ENCODE measurements around the gene IRF7. TPM values are rescaled to one million over a fixed set of nuclear protein-coding genes. Genes with fewer than 3 reads are reported as not detected.

IRF7 gene
- total RNA-seq, 4 donors from 2014 or later: 28.1 to 80.9 (median 58.4) TPM

DNA sequence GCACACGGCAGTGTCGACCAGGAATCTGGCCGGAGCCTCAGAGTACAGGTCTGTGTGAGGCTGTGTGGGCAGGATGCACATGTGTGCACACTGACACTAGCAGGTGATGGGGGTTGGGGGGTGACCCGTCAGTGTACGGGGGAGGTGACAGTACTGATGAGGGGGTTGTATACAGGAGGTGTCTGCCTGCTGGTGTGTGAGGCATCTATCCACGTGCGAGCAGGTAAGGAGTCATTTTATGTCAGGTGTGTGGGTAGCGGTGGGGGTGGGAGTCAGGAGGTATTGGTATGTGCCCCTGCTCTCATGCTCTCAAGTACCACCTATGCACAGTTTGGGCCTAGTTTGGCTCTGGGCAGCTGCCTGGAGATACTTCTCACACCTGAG is 44.0 kb downstream of the IRF7 start:
- Histone ChIP-seq H3K27ac (no peak overlapping the region), H3K4me1 (peaks cover 8 to 29% (median 13%) of the 10 kb centered on the region in 4 donors), H3K36me3 (no peaks in the 10 kb centered on the region), H3K27me3 (no peaks in the 10 kb centered on the region), H3K4me3 (no peak overlapping the region), H3K9me3 (no peaks in the 10 kb centered on the region)
- no peak for DNase-seq
- TF ChIP-seq POLR2A (IDR thresholded peaks at IDR 0.05): no peak
- TF ChIP-seq, protein P1, sequence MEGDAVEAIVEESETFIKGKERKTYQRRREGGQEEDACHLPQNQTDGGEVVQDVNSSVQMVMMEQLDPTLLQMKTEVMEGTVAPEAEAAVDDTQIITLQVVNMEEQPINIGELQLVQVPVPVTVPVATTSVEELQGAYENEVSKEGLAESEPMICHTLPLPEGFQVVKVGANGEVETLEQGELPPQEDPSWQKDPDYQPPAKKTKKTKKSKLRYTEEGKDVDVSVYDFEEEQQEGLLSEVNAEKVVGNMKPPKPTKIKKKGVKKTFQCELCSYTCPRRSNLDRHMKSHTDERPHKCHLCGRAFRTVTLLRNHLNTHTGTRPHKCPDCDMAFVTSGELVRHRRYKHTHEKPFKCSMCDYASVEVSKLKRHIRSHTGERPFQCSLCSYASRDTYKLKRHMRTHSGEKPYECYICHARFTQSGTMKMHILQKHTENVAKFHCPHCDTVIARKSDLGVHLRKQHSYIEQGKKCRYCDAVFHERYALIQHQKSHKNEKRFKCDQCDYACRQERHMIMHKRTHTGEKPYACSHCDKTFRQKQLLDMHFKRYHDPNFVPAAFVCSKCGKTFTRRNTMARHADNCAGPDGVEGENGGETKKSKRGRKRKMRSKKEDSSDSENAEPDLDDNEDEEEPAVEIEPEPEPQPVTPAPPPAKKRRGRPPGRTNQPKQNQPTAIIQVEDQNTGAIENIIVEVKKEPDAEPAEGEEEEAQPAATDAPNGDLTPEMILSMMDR (IDR thresholded peaks at IDR 0.05): no peak

DNA sequence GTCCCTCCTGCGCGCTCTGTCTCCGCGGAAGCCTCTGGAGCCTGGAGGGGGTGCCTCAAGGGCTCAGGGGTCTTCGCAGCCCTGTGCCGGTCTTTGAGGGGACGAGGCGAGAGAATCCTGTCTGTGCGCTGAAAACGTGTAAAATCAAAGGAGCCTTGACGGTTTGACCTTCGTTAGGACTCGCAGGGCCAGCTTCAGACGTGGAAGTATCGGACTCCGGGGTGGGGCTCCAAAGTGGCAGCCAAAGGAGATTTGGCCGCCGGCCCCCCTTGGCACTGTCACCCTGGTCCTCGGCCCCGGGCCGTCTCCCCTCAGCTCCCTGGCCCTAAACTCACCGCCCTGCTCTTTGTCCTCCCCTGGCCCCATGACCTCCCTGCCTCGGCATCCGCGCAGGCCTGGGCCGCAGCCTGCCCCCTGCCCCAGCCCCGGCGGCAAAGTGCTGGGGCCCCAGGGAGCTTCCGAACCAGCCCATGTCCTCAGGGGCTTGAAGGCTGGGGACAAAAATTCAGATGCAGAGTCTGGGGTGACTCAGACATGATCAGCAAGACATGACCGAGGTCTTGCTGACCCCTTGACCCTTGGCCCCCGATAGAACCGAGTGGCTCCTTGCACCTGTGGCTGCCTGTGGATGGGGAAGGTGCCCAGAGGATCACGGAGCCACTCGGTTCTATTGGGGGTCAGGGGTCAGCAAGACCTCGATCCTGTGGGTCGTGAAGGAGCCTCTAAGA is 46.4 kb downstream of the IRF7 start:
- Histone ChIP-seq H3K9me3 (no peaks in the 10 kb centered on the region), H3K36me3 (no peaks in the 10 kb centered on the region), H3K4me3 (peak overlapping the region; percentile 57 to 92 (median 72)), H3K4me1 (peaks cover 2 to 18% (median 7%) of the 10 kb centered on the region in 4 donors), H3K27ac (peak overlapping the region; percentile 79 to 99 (median 88)), H3K27me3 (no peaks in the 10 kb centered on the region)
- DNase-seq: no peak
- TF ChIP-seq, protein P1 (IDR thresholded peaks at IDR 0.05): no peak
- no peak for TF ChIP-seq POLR2A (IDR thresholded peaks at IDR 0.05)

DNA sequence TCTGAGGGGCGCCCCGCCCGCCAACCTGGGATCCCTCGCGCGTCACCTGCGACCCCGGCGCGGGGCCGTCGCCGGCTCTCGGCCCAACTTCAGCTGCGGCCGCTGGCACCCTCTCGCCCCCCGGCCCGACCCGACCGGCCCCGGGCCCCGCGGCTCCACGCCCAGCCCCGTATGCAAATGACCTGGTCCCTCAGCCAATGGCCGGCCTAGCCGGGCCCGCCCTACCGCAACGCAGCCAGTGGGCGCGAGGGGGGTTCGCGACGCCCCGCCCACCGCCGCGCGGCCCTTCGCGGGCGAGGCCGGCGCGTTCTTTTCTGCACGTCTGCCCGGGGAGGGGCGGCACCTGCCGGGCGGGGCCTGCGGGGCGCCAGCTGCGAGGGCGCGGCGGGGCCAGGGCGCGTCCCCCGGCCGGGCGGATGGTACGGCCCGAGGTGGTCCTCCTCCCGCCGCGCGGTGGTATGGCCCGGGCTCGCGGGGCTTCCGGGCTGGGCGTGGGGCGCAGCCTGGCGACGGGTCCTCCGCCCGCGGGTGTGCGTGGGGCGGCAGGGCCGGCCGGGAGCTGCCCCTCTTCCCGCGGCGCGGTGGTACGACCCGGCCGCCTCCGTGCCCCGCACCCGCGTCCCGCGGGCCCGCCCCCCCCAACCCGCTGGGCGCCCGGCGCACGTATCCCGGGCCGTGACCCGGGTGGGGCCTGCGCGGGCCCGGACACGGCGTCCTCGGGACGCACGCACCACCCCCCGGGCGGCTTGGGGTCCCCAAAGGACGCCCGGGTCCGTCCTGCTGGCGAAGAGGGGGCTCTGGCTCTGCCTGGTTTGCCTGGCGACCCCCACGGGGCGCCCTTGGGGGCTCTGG is 47.2 kb downstream of the IRF7 start:
- DNase-seq: peak; percentile 87 to 97 (median 97)
- peak overlapping the region; percentile 79 to 99 (median 88) for H3K27ac ChIP-seq
- TF ChIP-seq, protein P1 (IDR thresholded peaks at IDR 0.05): peak in 1 of 6 experiments; percentile 9
- peak; percentile 49 to 69 for TF ChIP-seq POLR2A (IDR thresholded peaks at IDR 0.05)
- H3K27me3 ChIP-seq: no peaks in the 10 kb centered on the region
- no peaks in the 10 kb centered on the region for H3K36me3 ChIP-seq
- H3K4me3 ChIP-seq: peak overlapping the region; percentile 57 to 92 (median 72)
- H3K4me1 ChIP-seq: peaks cover 2 to 16% (median 7%) of the 10 kb centered on the region in 4 donors
- H3K9me3 ChIP-seq: no peaks in the 10 kb centered on the region

DNA sequence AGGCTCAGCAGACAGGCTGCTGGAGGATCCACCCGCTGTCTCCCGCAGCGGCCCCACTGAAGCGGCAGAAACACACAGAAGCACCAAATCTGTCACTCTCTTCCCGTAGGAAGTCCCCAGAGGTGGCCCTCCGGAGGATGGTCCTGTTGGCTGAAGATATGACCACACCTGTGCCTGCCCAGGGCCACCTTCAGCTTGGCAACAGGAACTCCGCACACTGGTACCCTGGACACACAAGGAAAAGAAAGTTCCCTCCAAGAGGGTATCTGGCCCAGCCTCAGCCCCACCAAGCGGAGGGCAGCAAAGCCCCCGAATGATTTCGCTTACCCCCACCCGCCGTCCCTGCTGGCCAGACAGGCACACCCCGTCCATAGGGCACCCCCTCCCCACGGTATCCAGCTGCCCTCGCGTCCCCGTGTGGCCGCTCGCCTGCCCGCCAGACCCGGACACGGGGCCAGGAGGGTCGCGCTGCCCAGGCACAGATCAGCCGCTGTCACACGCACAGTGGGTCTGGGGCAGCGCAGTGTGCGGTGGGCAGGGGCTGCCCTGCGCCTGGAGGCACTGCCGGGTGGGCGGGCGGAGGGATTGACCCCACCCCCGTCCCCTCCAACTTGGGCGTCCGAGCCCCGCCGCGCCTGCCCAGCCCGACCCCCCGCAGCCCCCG is 48.0 kb downstream of the IRF7 start:
- DNase-seq: no peak
- Histone ChIP-seq H3K27ac (peak overlapping the region; percentile 79 to 99 (median 88)), H3K4me1 (peaks cover 2 to 16% (median 7%) of the 10 kb centered on the region in 4 donors), H3K4me3 (peak overlapping the region; percentile 57 to 92 (median 72)), H3K36me3 (peaks cover 0 to 5% (median 0%) of the 10 kb centered on the region in 3 donors), H3K27me3 (no peaks in the 10 kb centered on the region), H3K9me3 (no peaks in the 10 kb centered on the region)
- TF ChIP-seq, protein P1 (IDR thresholded peaks at IDR 0.05): no peak
- no peak for TF ChIP-seq POLR2A (IDR thresholded peaks at IDR 0.05)

DNA sequence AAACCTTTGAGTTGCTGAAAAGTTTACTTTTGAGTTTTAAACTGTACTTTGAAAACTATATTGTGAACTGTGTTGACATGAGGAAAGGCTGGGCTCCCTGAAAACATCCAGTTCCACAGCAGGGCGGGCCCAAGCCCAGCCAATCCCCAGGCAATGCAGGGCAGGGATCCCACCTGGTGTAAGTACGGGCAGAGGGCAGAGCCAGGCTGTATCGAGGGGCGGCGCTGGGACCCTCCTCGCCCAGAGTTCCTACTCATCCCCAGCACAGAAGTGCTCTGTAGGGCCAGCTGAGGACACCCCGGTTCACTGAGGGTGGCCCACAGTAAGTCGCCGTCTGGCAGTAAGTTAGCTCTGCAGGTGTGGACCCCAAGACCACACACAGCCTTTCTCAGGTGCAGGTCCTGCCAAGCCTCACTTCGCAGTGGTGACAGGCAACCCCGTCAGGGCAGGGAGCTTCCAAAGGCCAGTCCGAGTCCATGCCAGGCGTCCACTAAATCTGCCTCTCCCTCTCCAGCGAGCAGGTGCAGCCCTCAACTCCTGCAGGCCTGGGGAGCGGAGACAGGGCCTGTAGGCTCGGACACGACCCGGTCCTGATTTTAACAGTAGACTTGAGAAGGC is 48.6 kb downstream of the IRF7 start:
- H3K27ac ChIP-seq: peak overlapping the region in 3 of 4 donors; percentile 84 to 99 (median 93)

More for the DNA sequence above, 48.6 kb downstream of the IRF7 start:
- no peaks in the 10 kb centered on the region for H3K27me3 ChIP-seq
- H3K36me3 ChIP-seq: peaks cover 0 to 11% (median 0%) of the 10 kb centered on the region in 3 donors
- no peak for DNase-seq
- TF ChIP-seq, protein P1 (IDR thresholded peaks at IDR 0.05): no peak
- TF ChIP-seq POLR2A (IDR thresholded peaks at IDR 0.05): no peak
- H3K9me3 ChIP-seq: no peaks in the 10 kb centered on the region
- H3K4me3 ChIP-seq: peak overlapping the region in 2 of 4 donors; percentile 66 to 92
- peaks cover 2 to 22% (median 8%) of the 10 kb centered on the region in 4 donors for H3K4me1 ChIP-seq
